Dermis blood vessel endothelial cell (primary cell): ENCODE data around the gene BIRC5. TPM values are rescaled to one million over a fixed set of nuclear protein-coding genes. Genes with fewer than 3 reads are reported as not detected.

Experiments used
- DNase-seq: peaks from one replicate; pipeline ENCODE4 v3.0.0; 2010
- total RNA-seq: library from RNA; depleted of rRNA; stranded (reverse); fragments of >200 nt; gene quantifications from 2 replicates; pipeline ENCODE4 v1.2.3, GENCODE V29; 2014

Gene BIRC5
- total RNA-seq, 1 donor from 2014 or later = 23.5 TPM

DNA sequence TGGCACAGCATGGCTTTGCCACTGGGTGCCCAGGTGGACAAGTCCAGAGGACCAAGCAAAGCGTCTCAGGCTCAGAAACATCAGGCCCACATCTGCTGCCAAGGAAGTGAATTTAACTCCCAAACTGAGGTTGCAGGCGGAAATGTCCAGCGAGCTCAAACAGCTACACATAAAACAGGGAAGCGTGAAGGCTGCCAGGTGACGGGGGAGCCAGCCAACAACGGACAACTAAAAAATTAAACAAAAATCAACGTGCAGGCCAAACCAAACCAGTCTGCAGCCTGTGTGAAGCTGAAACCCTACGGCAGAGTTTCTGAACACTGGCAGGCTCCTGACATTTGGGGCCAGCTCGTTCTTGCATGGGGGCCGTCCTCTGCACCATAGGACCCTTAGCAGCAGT, 29.7 kb upstream of the BIRC5 start:
- DNase-seq = no peak

- DNase-seq = no peak
Observed at GRCh38 chr17:78184868-78185267, 29.2 kb upstream of the BIRC5 start.

- DNase-seq = peak; percentile 24
Observed at GRCh38 chr17:78185981-78186691, 27.9 kb upstream of the BIRC5 start.

- peak; percentile 98 for DNase-seq
Observed at GRCh38 chr17:78186692-78187595, 27.1 kb upstream of the BIRC5 start, which contains the start of the genes AFMID and TK1. Gene AFMID, plus strand, starts transcription at chr17:78187362. Its CDS starts 9 bp downstream, at chr17:78187371. Gene TK1, minus strand, starts transcription at chr17:78187052. Its CDS starts 58 bp downstream, at chr17:78186994.

DNA sequence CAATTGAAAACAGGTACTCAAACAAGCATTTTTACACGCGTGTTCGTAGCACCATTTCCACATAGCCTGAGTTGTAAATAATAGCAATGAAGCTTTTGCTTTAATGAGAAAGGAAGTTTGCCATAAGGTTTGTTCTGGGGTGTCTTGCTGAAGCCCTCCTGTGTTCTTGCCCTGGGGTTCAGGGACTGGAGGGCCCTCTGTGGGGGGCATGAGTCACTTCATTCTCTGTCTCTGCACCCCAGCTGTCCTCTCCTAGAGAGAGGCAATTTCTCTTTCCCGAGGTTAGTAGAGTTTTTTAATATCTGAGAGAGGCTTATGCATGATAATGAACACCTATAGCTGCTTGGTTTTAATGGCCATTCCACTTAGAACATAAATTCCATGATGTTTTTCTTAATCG, 17.3 kb upstream of the BIRC5 start:
- DNase-seq = no peak

DNA sequence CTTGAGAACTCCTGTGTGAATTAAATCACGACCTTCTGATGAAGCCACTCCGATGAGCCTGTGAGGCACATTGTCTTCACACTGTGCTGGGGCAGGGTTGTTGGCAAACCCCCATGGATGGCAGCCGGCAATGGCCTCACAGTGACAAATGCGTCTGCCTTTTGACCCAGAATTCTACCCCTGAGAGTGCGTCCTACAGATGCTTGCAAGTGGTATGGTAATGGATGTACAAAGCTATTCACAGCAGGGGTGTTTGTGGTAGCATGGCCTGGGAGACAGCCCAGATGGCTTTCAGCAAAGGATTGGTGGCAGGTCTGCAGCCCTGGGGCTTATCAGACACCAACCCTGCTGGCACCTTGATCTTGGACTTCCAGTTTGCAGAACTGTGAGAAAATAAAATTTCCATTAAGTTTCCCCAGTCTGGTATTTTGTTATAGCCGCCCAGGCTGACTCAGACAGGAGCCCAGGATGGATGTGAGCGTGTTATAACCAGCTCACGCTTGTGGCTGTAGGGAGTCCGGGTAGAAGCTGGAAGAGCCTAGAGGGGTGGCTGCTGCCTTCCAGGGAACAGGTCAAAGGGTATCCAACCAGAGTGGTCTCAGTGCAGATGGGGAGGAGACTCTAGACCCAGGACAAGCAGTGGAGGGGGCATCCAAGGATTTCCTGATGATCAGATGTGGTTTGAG, 16.8 kb upstream of the BIRC5 start:
- DNase-seq = no peak

DNA sequence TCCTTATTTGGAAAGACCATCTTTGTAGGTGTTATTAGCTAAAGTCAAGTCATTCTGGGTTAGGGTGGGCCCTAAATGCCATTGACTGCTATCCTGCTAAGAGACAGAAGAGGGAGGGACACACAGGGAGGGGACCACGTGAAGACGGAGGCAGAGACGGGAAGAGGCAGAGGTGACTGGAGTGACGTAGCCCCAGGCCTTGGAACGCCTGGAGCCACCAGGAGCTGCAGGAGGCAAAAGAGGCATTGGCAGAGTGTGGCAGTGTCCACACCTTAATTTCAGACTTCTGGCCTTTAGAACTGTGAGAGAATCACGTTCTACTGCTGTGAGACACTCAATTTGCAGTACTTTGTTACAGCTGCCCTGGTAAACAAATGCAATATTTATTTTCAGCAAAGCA, 13.6 kb upstream of the BIRC5 start:
- no peak for DNase-seq

DNA sequence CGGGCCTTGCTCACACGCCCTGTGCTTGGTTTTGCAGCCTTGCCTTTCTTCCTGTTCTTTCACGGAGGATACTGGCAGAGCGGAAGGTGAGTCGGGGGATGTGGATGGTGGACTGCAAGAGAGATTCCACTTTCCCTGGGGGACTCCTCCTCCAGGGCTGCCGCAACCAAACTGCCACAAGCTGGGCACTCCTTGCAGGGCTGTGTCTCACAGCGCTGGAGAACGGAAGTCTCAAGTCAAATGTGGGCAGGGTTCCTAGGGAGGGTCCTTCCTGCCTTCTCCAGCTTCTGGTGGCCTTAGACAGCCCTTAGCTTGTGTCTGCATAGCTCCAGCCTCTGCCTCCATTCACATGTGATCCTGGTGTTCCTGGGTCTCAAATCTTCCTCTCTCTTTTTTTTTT, 11.4 kb upstream of the BIRC5 start:
- no peak for DNase-seq

DNA sequence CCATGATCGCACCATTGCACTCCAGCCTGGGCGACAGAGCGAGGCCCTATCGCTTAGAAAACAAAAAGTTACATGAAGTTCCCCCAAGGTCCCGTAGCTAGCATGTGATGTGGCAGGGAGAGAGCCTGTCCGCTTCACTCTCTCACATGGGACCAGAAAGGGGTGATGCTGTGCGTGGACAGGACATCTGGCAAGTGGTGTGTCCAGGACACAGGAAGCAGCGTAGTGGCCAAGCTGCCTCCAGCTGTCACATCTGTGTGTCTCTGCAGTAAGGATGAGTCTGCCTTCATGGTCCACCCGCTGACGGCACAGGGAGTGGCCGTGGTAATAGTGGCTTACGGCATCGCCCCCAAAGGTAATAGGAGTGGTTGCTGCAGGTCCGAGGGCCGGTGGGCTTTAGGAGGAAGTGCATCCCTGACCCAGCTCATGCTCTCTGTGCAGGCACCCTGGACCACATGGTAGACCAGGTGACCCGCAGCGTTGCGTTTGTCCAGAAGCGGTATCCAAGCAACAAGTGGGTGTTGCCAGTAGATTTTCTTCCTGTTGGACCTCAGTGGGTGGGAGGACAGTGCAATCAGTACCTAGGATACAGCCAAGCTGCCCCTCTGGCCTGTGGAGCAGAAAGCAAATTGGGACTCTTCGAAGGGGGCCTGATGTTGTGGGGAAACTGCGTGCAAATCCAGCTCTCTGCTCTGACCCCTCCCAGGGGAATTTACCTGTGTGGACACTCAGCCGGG, 9.5 kb upstream of the BIRC5 start:
- no peak for DNase-seq

DNA sequence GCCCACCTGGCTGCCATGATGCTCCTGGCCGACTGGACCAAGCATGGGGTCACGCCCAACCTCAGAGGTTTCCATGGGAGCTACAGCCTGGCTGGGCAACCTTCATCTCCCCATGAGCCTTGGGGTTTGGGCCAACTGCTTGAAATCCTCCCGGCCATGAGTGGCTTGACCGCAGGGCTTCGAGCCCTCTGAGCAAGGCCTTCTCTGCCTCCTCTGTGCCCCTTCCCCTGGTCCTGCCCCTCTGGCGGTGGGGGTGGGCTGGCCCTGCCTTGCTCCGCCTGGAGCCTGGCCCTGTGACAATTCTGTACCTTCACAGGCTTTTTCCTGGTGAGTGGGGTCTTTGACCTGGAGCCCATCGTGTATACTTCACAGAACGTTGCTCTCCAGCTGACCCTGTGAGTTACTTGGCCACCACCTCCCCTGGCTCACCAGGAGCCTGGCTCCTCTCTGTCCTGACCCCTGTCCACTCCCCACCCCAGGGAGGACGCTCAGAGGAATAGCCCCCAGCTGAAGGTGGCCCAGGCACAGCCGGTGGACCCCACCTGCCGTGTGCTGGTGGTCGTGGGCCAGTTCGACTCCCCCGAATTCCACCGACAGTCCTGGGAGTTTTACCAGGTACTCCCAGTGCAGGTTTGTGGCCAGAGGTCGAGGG, 8.8 kb upstream of the BIRC5 start:
- no peak for DNase-seq

DNA sequence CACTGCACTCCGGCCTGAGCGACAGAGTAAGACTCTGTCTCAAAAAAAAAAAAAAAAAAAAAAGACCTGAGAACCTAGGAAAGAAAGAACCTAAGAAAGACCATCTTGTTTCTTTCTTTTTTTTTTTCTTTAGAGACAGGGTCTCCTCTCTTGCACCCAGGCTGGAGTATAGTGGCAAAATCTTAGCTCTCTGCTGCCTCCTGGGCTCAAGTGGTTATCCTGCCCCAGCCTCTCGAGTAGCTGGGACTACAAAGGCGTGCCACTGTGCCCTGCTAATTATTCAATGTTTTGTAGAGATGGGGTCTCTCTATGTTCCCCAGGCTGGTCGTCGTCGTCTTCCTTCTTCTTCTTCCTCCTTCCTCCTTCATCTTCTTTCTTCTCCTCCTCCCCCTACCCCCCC, 7.8 kb upstream of the BIRC5 start:
- no peak for DNase-seq

DNA sequence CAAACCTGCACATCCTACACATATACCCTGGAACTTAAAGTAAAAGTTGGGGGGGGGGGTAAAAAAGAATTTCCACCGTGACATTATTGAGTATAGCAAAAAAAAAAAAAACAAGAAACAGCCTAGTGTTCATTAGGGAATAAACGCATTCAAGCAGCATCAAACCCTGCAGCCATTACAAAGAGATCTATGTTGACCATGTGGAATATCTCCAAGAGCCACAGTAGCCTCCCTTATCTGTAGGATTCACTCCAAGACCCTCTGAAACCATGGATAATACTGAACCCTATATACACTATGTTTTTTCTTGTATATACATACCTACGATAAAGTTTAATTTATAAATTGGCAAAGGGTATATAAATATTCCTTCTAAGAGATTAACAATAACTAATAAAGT, 5.6 kb upstream of the BIRC5 start:
- DNase-seq = no peak

DNA sequence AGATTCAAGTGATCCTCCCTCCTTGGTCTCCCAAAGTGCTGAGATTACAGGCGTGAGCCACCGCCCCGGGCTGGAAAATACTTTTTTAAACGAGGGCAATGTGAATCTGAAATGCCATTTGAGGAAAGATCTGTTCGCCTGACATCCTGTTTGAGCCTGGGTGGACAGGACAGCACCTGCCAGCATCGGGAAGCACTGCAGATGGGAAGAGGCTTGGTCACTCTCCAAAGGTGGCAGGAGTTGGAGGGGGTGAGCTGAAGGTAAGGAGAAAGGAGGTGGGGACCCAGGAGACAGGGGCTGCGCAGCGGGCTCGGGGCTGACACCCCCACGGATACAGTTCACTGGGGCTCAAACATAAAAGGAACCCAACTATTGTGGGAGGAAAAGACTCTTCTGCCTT, 3.9 kb upstream of the BIRC5 start:
- DNase-seq = no peak

DNA sequence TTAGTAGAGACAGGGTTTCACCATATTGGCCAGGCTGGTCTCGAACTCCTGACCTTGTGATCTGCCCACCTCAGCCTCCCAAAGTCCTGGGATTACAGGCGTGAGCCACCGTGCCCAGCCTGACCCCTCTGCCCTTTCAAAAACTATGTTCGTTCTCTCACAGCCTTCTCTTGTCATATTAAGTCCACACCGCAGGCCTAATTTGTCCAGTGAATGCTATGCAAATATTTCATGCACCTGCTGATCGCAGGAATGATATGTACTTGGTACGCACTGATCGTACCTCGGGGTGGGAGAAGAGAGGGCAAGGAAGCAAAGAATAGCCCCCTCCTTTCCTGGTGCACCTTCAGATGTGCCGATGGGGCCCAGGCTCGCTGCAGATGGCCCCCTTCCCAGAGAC, 3.0 kb upstream of the BIRC5 start:
- no peak for DNase-seq

DNA sequence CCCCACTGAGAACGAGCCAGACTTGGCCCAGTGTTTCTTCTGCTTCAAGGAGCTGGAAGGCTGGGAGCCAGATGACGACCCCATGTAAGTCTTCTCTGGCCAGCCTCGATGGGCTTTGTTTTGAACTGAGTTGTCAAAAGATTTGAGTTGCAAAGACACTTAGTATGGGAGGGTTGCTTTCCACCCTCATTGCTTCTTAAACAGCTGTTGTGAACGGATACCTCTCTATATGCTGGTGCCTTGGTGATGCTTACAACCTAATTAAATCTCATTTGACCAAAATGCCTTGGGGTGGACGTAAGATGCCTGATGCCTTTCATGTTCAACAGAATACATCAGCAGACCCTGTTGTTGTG, 631 bp downstream of the BIRC5 start:
- DNase-seq = peak; percentile 12

- no peak for DNase-seq
Observed at GRCh38 chr17:78219396-78220150, 5.5 kb downstream of the BIRC5 start.

GRCh38 chr17:78223061-78223460, 9.0 kb downstream of the BIRC5 start:
- DNase-seq = peak; percentile 72

DNA sequence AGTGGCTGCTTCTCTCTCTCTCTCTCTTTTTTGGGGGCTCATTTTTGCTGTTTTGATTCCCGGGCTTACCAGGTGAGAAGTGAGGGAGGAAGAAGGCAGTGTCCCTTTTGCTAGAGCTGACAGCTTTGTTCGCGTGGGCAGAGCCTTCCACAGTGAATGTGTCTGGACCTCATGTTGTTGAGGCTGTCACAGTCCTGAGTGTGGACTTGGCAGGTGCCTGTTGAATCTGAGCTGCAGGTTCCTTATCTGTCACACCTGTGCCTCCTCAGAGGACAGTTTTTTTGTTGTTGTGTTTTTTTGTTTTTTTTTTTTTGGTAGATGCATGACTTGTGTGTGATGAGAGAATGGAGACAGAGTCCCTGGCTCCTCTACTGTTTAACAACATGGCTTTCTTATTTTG, 9.7 kb downstream of the BIRC5 start:
- no peak for DNase-seq

DNA sequence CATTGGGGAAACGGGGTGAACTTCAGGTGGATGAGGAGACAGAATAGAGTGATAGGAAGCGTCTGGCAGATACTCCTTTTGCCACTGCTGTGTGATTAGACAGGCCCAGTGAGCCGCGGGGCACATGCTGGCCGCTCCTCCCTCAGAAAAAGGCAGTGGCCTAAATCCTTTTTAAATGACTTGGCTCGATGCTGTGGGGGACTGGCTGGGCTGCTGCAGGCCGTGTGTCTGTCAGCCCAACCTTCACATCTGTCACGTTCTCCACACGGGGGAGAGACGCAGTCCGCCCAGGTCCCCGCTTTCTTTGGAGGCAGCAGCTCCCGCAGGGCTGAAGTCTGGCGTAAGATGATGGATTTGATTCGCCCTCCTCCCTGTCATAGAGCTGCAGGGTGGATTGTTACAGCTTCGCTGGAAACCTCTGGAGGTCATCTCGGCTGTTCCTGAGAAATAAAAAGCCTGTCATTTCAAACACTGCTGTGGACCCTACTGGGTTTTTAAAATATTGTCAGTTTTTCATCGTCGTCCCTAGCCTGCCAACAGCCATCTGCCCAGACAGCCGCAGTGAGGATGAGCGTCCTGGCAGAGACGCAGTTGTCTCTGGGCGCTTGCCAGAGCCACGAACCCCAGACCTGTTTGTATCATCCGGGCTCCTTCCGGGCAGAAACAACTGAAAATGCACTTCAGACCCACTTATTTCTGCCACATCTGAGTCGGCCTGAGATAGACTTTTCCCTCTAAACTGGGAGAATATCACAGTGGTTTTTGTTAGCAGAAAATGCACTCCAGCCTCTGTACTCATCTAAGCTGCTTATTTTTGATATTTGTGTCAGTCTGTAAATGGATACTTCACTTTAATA, 10.4 kb downstream of the BIRC5 start:
- DNase-seq = no peak
